CD4-positive, alpha-beta T cell treated with Interleukin-17A for 1 hour (primary cell): ENCODE data around the gene ATXN2.
"Not testable (repeated sequence)": the region's sequence is repeated elsewhere in the genome, so short reads cannot be mapped to it uniquely, and the experiment has no call there.

ENCODE experiments used
- DNase-seq: peaks from one replicate; pipeline ENCODE4 v3.0.0-alpha.2; 2020

Gene ATXN2

GRCh38 chr12:111570084-111570961, 28.8 kb downstream of the ATXN2 start:
- DNase-seq, result no peak

GRCh38 chr12:111569363-111570083, 29.6 kb downstream of the ATXN2 start:
- no peak for DNase-seq

- DNase-seq, result not testable (repeated sequence)
Measured at GRCh38 chr12:111560844-111561243, 38.3 kb downstream of the ATXN2 start.

GRCh38 chr12:111558107-111558376, 41.1 kb downstream of the ATXN2 start:
- DNase-seq, result no peak

- DNase-seq, result no peak
Measured at GRCh38 chr12:111557271-111558106, 41.6 kb downstream of the ATXN2 start.

GRCh38 chr12:111556676-111557075, 42.4 kb downstream of the ATXN2 start:
- DNase-seq, result no peak

- DNase-seq, result not testable (repeated sequence)
Measured at GRCh38 chr12:111555313-111555712, 43.8 kb downstream of the ATXN2 start.

- DNase-seq, result peak; percentile 26
Measured at GRCh38 chr12:111546758-111547383, 52.2 kb downstream of the ATXN2 start.

GRCh38 chr12:111546171-111546570, 52.9 kb downstream of the ATXN2 start:
- DNase-seq, result no peak

- DNase-seq, result no peak
Measured at GRCh38 chr12:111544032-111544431, 55.1 kb downstream of the ATXN2 start.

- no peak for DNase-seq
Measured at GRCh38 chr12:111532751-111533150, 66.4 kb downstream of the ATXN2 start.

- DNase-seq, result peak; percentile 73
Measured at GRCh38 chr12:111529424-111530368, 69.4 kb downstream of the ATXN2 start.

- DNase-seq, result no peak
Measured at GRCh38 chr12:111523587-111524167, 75.4 kb downstream of the ATXN2 start.

- DNase-seq, result no peak
Measured at GRCh38 chr12:111521801-111522200, 77.3 kb downstream of the ATXN2 start.

GRCh38 chr12:111519937-111520336, 79.2 kb downstream of the ATXN2 start:
- DNase-seq, result no peak

GRCh38 chr12:111519083-111519482, 80.0 kb downstream of the ATXN2 start:
- no peak for DNase-seq

GRCh38 chr12:111507719-111508118, 91.4 kb downstream of the ATXN2 start:
- DNase-seq, result not testable (repeated sequence)

- not testable (repeated sequence) for DNase-seq
Measured at GRCh38 chr12:111507258-111507657, 91.9 kb downstream of the ATXN2 start.

- DNase-seq, result no peak
Measured at GRCh38 chr12:111506260-111506659, 92.9 kb downstream of the ATXN2 start.

GRCh38 chr12:111505601-111506036, 93.5 kb downstream of the ATXN2 start:
- peak; percentile 50 for DNase-seq

- DNase-seq, result no peak
Measured at GRCh38 chr12:111503116-111503515, 96.0 kb downstream of the ATXN2 start.
